GM12801 (cell line): ENCODE results near the gene LRRIQ4.

Source experiments
- CTCF ChIP-seq: IDR thresholded peaks from one replicate; pipeline ENCODE4 v1.5.1; 2011; ENCODE audit warnings: control low read depth; ENCODE audit not compliant: insufficient read length; ENCODE audit errors: extremely low read depth

The LRRIQ4 gene

DNA sequence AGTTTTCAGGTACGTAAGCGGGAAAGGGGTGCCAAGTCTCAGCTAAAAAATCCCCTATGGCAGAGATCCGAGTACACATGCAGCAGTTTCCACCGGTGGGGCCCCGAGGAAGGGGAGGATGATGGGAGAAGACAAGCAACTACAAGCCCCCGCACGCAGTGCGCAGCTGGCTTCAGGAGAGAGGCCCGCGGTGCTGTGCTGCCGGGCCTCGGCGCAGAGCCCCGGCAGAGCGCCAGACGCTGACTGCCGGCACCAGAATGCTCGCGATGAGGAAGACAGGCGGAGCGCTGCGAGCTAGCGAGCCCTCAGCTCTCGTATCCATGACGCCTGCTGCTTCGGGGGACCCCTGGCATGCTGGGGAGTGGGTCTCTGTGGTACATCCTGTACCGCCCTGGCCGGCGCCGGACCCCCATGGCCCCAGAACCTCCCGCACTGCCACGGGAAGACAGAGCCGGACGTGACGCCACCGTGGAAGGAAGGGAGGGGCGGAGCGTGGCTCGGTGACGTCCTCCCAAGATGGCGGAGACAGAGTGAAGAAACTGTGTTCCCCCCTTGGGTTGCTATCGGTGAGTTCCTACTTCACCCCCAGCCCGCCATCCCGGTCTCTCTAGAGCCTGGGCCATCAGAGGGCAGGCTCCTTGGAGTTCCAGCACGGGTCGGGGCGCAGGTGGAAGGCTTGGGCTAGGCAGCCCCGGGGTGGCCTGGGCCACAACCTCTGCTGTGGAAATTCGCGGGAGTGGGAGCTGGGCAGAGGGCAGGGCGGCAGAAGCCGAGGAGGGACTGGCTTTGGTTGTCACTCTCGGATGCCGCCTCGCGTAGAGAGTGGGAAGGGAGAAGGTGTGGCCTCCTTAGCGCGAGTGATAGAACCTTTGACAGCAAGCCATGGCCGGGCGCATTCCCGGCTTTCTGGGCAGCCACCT lies 39.5 kb upstream of the LRRIQ4 start, which contains the start of gene MYNN:
MYNN (plus strand) TSS at position 500 of the 920 bp plus-strand sequence. CDS start 900 bp downstream, outside the sequence.
- TF ChIP-seq CTCF = no peak

- TF ChIP-seq CTCF = no peak
These were observed 38.5 kb upstream of the LRRIQ4 start for GRCh38 chr3:169774186-169774585.

GRCh38 chr3:169777822-169778221 lies 34.8 kb upstream of the LRRIQ4 start:
- TF ChIP-seq CTCF = no peak

GRCh38 chr3:169780742-169781141 lies 31.9 kb upstream of the LRRIQ4 start:
- TF ChIP-seq CTCF = no peak

DNA sequence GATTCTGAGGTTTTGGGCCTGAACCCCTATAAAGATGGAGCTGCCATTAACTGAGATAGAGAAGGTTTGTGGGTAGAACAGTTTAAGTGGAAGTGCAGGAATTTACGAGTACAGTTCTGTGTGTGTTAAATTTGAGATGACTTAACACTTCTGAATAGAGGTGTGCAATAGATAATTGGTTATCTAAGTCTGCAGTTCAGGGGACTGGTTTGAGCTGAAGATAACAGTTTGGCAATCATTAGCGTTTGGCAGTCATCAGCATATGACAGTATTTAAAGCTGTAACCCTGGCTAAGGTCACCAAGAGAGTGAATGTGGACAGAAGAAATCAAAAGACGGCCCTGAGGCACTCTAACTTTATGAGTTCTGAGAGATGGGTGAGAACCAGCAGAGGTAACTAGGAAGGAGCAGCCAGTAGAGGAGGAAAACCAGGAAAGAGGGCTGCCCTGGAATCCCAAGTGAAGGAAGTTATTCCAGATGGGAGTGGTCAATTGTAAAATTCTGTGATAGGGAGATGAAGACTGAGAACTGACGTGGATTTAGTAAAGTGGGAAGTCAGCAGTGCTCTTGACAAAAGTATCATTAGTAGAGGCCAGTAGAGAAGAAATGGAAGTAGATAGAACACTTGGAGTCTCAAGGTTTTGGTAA lies 31.3 kb upstream of the LRRIQ4 start:
- no peak for TF ChIP-seq CTCF

GRCh38 chr3:169787120-169787519 lies 25.6 kb upstream of the LRRIQ4 start:
- no peak for TF ChIP-seq CTCF

DNA sequence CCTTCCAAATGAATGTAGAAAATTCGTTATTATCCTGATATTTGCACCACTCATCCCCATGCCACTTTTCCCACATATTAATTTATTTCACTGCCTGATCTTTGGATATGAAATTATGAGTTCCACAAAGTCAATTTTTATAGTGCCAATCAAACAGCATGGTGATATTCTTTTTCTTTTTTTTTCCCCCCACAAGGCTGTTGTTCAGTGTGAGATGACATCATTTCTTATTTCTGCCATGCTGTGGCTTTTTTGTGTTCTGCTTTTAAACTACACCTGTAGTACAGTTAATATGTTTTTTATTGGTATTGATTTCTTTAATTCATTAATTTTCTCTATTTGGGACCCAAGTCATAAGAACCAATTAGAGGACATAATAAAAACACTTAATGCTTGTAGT lies 24.9 kb upstream of the LRRIQ4 start:
- no peak for TF ChIP-seq CTCF
